Measurements from ENCODE around the gene CMTM3.
"Not testable (repeated sequence)": the region's sequence is repeated elsewhere in the genome, so short reads cannot be mapped to it uniquely, and the experiment has no call there.

CMTM3 gene

DNA sequence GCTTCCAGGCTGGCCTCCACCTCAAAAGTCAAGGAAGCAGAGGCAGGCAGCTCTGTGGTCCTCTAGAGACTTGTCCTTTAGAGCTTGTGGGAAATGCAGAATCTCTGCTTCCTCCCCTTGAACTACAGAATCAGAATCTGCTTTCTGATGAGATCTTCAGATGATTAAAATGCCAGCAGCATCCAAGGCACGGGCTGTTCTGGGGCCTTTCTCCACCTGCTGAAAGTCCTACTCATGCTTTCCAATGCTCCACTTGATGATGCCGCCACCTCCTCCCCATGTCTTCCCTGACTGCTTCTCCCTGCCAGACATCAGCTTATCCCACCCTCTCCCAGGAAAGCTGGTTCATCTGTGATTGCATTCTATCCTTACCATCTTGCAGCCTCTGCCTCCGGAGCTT is 33.3 kb downstream of the CMTM3 start:
- no peak for DNase-seq

DNA sequence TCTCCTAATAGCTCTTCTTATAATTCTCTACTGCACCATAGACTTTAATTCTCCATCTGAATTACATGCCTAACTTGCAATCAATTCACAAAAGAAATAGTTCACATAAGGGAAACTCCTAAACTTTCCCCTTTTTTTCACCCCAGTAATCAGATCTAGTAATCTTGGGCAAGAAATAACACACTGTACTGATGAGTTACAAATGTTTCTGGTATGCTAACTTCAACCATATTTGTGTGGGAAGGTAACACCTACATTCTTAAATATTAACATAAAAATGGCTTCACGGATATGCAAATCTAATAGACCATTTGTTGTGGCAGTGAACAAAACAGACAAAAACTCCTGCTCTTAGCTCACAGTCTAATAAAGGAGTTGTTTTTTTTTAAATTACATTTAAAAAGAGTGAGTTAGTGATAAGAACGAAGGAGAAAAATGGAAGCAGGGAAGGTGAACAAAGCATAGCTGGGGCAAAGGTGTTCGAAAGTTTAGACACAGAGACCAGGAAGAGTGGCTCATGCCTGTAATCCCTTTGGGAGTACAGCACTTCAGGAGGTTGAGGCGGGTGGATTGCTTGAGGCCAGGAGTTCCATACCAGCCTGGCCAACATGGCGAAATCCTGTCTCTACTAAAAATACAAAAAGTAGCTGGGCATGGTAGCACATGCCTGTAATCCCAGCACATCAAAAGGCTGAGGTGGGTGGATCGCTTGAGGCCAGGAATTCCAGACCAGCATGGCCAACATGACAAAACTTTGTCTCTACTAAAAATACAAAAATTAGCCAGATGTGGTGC is 34.8 kb downstream of the CMTM3 start:
- no peak for DNase-seq

DNA sequence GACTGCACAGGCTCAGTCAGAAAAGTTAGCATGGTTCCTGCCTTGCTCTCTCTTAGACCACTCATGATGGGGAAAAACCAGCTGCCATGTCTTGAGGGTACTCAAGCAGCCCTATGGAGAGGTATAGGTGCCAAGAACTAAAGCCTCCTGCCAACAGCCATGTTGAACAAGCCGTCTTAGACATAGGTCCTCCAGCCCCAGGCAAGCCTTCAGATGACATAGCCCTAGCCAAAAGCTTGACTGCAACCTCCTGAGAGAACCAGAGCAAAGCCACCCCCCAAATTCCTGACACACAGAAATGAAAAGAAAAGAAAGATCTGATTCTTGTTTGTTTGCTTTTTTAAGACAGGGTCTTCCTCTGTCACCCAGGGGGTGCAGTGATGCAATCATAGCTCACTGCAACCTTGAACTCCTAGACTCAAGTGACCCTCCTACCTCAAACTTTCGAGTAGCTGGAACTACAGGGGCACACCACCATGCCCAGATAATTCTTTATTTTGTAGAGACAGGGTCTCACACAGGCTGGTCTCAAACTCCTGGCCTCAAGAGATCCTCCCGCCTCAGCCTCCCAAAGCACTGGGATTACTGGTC is 36.3 kb downstream of the CMTM3 start:
- no peak for DNase-seq

GRCh38 chr16:66641387-66641786 is 36.9 kb downstream of the CMTM3 start:
- DNase-seq, result no peak

DNA sequence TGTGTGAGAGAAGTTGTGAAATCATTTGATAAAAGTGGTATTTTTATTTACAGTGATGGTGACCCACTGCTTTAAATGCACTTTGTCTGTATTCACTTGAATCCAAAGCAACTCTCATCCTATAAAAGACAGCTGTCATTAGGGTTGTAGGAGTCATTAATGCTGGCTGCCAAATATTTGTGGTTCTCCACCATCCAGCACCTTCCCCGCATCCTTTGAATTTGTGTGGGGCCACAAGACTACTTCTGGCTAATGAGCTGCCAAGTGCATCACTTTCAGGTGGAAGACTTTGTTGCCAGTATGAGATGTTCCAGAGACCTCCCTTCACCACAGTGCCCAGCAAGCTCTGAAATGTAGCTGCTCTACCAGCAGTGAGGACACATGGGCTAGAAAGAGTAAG is 43.4 kb downstream of the CMTM3 start:
- DNase-seq, result no peak

GRCh38 chr16:66649167-66649566 is 44.7 kb downstream of the CMTM3 start:
- no peak for DNase-seq

GRCh38 chr16:66649636-66650205 is 45.2 kb downstream of the CMTM3 start:
- no peak for DNase-seq

DNA sequence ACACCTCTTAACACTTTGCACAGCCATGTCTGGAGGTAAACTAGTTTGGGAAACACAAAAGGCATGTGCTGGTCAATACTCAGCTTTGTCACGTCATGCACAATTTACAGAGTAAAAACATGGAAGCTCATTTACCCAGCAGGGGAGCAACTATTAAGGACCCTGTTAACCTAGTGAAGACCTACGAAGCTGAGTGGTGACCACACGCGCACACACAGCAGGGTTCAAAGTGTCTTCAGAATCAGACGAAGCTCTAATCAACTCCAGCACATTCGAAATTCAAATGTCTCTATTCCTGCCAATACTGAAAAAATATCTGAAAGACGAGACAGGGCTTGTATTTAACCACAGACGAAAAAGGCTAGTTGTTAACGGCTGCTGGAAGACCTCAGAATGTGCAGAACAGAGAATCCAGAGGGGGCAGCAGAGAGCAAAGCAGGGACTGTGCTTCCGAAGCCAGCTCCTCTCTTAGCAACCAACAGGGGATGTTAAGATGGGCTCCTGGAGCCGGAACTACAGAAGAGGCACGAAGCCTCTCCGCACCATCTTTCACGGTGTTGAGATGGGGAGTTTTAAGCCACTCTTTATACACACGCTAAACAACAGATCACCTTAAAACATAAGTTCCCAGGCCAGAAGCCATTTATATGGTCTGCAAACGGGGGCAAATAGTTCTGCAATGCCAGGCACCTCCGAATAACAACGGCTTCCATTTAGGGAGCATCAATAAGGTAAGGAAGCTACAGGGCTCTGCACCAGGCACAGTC is 46.4 kb downstream of the CMTM3 start:
- peak; percentile 47 to 86 (median 72) for DNase-seq

GRCh38 chr16:66651474-66651765 is 46.9 kb downstream of the CMTM3 start:
- no peak for DNase-seq

- DNase-seq, result no peak
These were observed 47.5 kb downstream of the CMTM3 start for GRCh38 chr16:66651965-66652364.

DNA sequence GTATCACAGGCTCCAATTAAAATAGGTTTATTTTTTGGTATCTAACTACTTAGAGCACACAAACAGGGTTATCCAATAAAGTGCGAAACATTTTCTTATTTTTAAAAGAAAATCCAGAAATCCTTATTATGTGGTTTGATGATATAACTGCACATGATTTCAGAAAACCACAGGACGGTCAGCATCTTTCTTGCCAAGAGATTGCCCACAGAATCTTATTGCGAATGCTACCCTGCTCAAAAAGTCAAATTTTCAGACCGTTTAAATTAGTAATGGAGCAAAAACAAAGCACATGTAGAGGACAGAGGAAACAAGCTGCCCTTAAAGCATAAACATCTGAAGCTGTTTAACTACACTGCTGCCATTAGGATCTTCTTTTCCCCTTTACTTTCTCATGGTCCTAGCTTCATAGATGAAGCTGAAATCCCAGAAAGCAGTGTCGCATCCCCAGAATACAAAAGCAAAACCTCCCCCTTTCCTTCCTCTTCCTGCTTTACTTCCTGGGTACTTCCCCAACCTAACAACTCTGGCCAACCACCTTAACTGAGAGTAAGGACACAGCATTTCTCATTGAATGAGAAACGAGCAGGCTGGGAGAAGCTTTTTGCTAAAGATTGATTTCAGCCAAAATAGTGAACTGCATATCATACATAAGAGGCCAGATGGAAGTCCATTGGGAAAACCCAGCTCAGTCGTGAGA is 48.3 kb downstream of the CMTM3 start:
- DNase-seq, result no peak

GRCh38 chr16:66653581-66654350 is 49.3 kb downstream of the CMTM3 start:
- DNase-seq, result no peak

DNA sequence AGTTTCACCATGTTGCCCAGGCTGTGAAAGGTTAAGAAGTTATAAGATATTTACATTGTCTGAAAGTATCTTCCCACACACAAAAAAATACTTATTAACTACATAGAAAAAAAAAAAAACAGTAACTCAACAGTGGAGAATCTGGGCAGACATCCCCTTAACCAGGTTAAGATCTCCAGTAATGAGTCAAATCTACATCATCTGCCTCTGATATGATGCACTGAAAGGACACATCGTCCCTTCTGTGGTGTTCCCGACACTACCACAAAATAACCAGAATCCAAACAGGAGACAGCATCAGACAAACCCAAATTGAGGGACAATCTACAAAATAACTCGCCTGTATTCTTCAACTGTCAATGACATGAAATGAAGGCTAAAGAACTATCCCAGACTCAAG is 52.0 kb downstream of the CMTM3 start:
- no peak for DNase-seq

- no peak for DNase-seq
These were observed 53.8 kb downstream of the CMTM3 start for GRCh38 chr16:66658143-66658859.

DNA sequence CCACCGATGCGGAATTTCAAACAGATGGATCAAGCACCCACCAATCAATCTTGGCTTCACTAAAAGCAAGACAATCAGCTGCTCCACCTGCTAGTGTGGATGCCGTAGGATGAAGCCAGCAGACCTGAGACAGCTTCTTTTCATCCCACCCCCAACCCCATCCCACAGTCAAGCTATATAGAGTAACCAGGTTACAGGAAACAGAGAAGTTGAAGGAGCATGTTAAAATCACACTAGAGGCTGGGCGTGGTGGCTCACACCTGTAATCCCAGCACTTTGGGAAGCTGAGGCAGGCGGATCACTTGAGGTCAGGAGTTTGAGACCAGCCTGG is 54.3 kb downstream of the CMTM3 start:
- no peak for DNase-seq

GRCh38 chr16:66660422-66661209 is 56.1 kb downstream of the CMTM3 start:
- DNase-seq, result no peak

- no peak for DNase-seq
These were observed 56.7 kb downstream of the CMTM3 start for GRCh38 chr16:66661210-66661560.

GRCh38 chr16:66661671-66662346 is 57.3 kb downstream of the CMTM3 start:
- not testable (repeated sequence) for DNase-seq

- no peak for DNase-seq
These were observed 58.1 kb downstream of the CMTM3 start for GRCh38 chr16:66662445-66663194.

Measured in stimulated activated naive CD4-positive, alpha-beta T cell (primary cell).